Measurements from ENCODE around the gene TRIM24.

DNA sequence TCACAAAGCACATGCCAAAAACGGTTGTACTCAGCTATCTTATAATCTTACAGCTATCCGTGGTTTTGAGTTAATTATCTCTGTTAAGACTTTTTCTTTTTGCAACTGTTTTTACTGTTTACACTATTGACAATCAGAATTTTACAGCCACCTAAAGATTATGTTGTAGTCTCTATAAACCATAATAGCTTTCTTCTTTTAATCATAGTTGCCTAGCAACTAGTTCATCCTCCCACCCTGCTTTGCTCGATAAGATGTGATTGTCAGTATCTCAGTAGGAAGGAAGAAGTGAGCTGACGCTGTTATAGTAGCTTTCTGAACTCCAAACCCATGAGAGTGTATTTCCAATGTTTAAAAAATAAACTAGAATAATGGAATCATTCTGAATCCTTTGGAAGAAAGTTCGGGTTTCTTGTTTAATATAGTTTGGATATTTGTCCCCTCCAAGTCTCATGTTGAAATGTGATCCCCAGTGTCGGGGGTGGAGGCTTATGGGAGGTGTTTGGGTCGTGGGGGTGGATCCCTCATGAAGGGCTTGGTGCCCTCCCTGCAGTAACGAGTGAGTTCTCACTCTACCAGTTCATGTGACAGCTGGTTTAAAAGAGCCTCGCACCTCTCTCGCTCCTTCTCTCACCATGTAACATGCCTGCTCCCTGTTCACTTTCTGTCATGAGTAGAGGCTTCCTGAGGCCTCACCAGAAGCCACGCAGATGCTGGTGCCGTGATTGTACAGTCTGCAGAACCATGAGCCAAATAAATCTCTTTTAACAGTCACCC lies 173.0 kb downstream of the TRIM24 start:
- TF ChIP-seq, protein P1, sequence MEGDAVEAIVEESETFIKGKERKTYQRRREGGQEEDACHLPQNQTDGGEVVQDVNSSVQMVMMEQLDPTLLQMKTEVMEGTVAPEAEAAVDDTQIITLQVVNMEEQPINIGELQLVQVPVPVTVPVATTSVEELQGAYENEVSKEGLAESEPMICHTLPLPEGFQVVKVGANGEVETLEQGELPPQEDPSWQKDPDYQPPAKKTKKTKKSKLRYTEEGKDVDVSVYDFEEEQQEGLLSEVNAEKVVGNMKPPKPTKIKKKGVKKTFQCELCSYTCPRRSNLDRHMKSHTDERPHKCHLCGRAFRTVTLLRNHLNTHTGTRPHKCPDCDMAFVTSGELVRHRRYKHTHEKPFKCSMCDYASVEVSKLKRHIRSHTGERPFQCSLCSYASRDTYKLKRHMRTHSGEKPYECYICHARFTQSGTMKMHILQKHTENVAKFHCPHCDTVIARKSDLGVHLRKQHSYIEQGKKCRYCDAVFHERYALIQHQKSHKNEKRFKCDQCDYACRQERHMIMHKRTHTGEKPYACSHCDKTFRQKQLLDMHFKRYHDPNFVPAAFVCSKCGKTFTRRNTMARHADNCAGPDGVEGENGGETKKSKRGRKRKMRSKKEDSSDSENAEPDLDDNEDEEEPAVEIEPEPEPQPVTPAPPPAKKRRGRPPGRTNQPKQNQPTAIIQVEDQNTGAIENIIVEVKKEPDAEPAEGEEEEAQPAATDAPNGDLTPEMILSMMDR (IDR thresholded peaks at IDR 0.05): no peak
- no peak for TF ChIP-seq POLR2A (IDR thresholded peaks at IDR 0.05)

Data from testis (tissue), 2 donors.